NCI-H187 treated with DMSO at 0.1 percent for 48 hours (cell line): ENCODE measurements around the gene ARMH3.

Source experiments
- DNase-seq: peaks from one replicate; lab custom pipeline; 2025; lab: John Stamatoyannopoulos, UW

The ARMH3 gene

GRCh38 chr10:101856626-101857025 lies 199.3 kb downstream of the ARMH3 start:
- no peak for DNase-seq

- DNase-seq = no peak
These were observed 204.4 kb downstream of the ARMH3 start for GRCh38 chr10:101851411-101852116.

GRCh38 chr10:101850749-101851148 lies 205.2 kb downstream of the ARMH3 start:
- DNase-seq = no peak

- no peak for DNase-seq
These were observed 207.1 kb downstream of the ARMH3 start for GRCh38 chr10:101848894-101849351.

- DNase-seq = no peak
These were observed 207.6 kb downstream of the ARMH3 start for GRCh38 chr10:101848408-101848807.

- no peak for DNase-seq
These were observed 210.1 kb downstream of the ARMH3 start for GRCh38 chr10:101845893-101846292.

GRCh38 chr10:101843032-101844021 lies 212.6 kb downstream of the ARMH3 start, which contains the start of gene KCNIP2:
Gene KCNIP2, minus strand, starts transcription at chr10:101843800. Its CDS starts 232 bp downstream, at chr10:101843568.
- peak; percentile 2 for DNase-seq

- DNase-seq = no peak
These were observed 214.1 kb downstream of the ARMH3 start for GRCh38 chr10:101841826-101842225.

- peak; percentile 39 for DNase-seq
These were observed 215.1 kb downstream of the ARMH3 start for GRCh38 chr10:101840741-101841453.

GRCh38 chr10:101840102-101840684 lies 215.8 kb downstream of the ARMH3 start:
- DNase-seq = no peak

GRCh38 chr10:101839416-101840063 lies 216.4 kb downstream of the ARMH3 start:
- DNase-seq = no peak

GRCh38 chr10:101839002-101839401 lies 217.0 kb downstream of the ARMH3 start:
- DNase-seq = no peak

GRCh38 chr10:101838416-101838970 lies 217.5 kb downstream of the ARMH3 start:
- DNase-seq = no peak

GRCh38 chr10:101837748-101838147 lies 218.2 kb downstream of the ARMH3 start:
- DNase-seq = no peak

- no peak for DNase-seq
These were observed 220.6 kb downstream of the ARMH3 start for GRCh38 chr10:101835362-101835761.

- no peak for DNase-seq
These were observed 221.6 kb downstream of the ARMH3 start for GRCh38 chr10:101834341-101834740.

- DNase-seq = no peak
These were observed 222.5 kb downstream of the ARMH3 start for GRCh38 chr10:101833466-101833865.

- DNase-seq = no peak
These were observed 223.6 kb downstream of the ARMH3 start for GRCh38 chr10:101832325-101832771.

GRCh38 chr10:101831169-101831811 lies 224.7 kb downstream of the ARMH3 start:
- DNase-seq = no peak
